Progenitor cell of endocrine pancreas (in vitro differentiated cells): ENCODE data around the gene LSS. TPM values are rescaled to one million over a fixed set of nuclear protein-coding genes. Genes with fewer than 3 reads are reported as not detected.
A peak's percentile ranks its signal among the peaks of the same experiment; 100 is the strongest.

Source experiments
- DNase-seq: peaks from one replicate; pipeline ENCODE4 v3.0.0; 2021; ENCODE audit warnings: low spot score; ENCODE audit not compliant: unreplicated experiment
- H3K27ac Mint-ChIP-seq: 2 replicates; pipeline ENCODE4 v1.8.0; 2021; ENCODE audit warnings: mild to moderate bottlenecking, moderate library complexity, mixed read lengths
- H3K27me3 Mint-ChIP-seq: 2 replicates; pipeline ENCODE4 v1.8.0; 2021; ENCODE audit warnings: mixed read lengths
- H3K36me3 Mint-ChIP-seq: 2 replicates; pipeline ENCODE4 v1.8.0; 2022; ENCODE audit warnings: mixed read lengths; ENCODE audit not compliant: insufficient read depth
- H3K4me1 Mint-ChIP-seq: 2 replicates; pipeline ENCODE4 v1.8.0; 2021; ENCODE audit warnings: low read depth, mixed read lengths
- H3K4me3 Mint-ChIP-seq: 2 replicates; pipeline ENCODE4 v1.8.0; 2021; ENCODE audit warnings: low read depth, mild to moderate bottlenecking, moderate library complexity, mixed read lengths
- H3K9me3 Mint-ChIP-seq: 2 replicates; pipeline ENCODE4 v1.8.0; 2021; ENCODE audit warnings: low read depth, mixed read lengths
- CTCF ChIP-seq: fragments of 200-600 bp; sonication (generic); IDR thresholded peaks from one replicate; pipeline ENCODE4 v1.5.0; 2021; ENCODE audit warnings: antibody characterized with exemption, mild to moderate bottlenecking; ENCODE audit not compliant: unreplicated experiment
- total RNA-seq: library from RNA; stranded (reverse); gene quantifications from 2 replicates; pipeline ENCODE4 v1.2.1, GENCODE V29; 2021

LSS gene
- total RNA-seq, 1 donor from 2014 or later, result 145 TPM

GRCh38 chr21:46237474-46237873, 8.9 kb upstream of the LSS start:
- no peak overlapping the region for H3K27ac Mint-ChIP-seq
- no peak for TF ChIP-seq CTCF
- H3K4me1 Mint-ChIP-seq, result no peaks in the 10 kb centered on the region
- no peaks in the 10 kb centered on the region for H3K27me3 Mint-ChIP-seq
- no peak for DNase-seq
- H3K4me3 Mint-ChIP-seq, result no peak overlapping the region
- H3K9me3 Mint-ChIP-seq, result peaks cover 3% of the 10 kb centered on the region
- peaks cover 52% of the 10 kb centered on the region for H3K36me3 Mint-ChIP-seq

GRCh38 chr21:46234436-46234950, 5.9 kb upstream of the LSS start:
- DNase-seq, result no peak
- Mint-ChIP-seq H3K9me3 (peaks cover 11% of the 10 kb centered on the region), H3K4me3 (no peak overlapping the region), H3K27ac (no peak overlapping the region), H3K4me1 (peaks cover 6% of the 10 kb centered on the region), H3K36me3 (peaks cover 57% of the 10 kb centered on the region), H3K27me3 (no peaks in the 10 kb centered on the region)
- TF ChIP-seq CTCF, result no peak

- no peak overlapping the region for H3K27ac Mint-ChIP-seq
These were observed 1.3 kb upstream of the LSS start for GRCh38 chr21:46229923-46230260.

GRCh38 chr21:46229133-46229922, 754 bp upstream of the LSS start:
- peaks cover 44% of the 10 kb centered on the region for H3K36me3 Mint-ChIP-seq
- TF ChIP-seq CTCF, result peak; percentile 59

More at GRCh38 chr21:46229923-46230260, 1.3 kb upstream of the LSS start:
- Mint-ChIP-seq H3K27me3 (no peaks in the 10 kb centered on the region), H3K9me3 (peaks cover 13% of the 10 kb centered on the region), H3K36me3 (peaks cover 49% of the 10 kb centered on the region), H3K4me1 (peaks cover 27% of the 10 kb centered on the region), H3K4me3 (peak overlapping the region; percentile 96)
- no peak for DNase-seq
- no peak for TF ChIP-seq CTCF

GRCh38 chr21:46227811-46228344, 696 bp downstream of the LSS start:
- no peak for TF ChIP-seq CTCF
- H3K9me3 Mint-ChIP-seq, result peaks cover 13% of the 10 kb centered on the region
- peaks cover 31% of the 10 kb centered on the region for H3K36me3 Mint-ChIP-seq
- H3K4me3 Mint-ChIP-seq, result peak overlapping the region; percentile 79
- peak overlapping the region; percentile 74 for H3K27ac Mint-ChIP-seq
- DNase-seq, result no peak
- no peaks in the 10 kb centered on the region for H3K27me3 Mint-ChIP-seq
- H3K4me1 Mint-ChIP-seq, result peaks cover 33% of the 10 kb centered on the region

More at GRCh38 chr21:46229133-46229922, 754 bp upstream of the LSS start:
- H3K9me3 Mint-ChIP-seq, result peaks cover 13% of the 10 kb centered on the region
- H3K4me1 Mint-ChIP-seq, result peaks cover 29% of the 10 kb centered on the region
- peak; percentile 56 for DNase-seq
- H3K4me3 Mint-ChIP-seq, result peak overlapping the region; percentile 96
- no peaks in the 10 kb centered on the region for H3K27me3 Mint-ChIP-seq
- H3K27ac Mint-ChIP-seq, result peak overlapping the region; percentile 98
